ENCODE measurements around the gene EPO.
"Not testable (repeated sequence)": the region's sequence is repeated elsewhere in the genome, so short reads cannot be mapped to it uniquely, and the experiment has no call there.

EPO gene

GRCh38 chr7:100744605-100745004 is 24.3 kb downstream of the EPO start:
- no peak for DNase-seq

GRCh38 chr7:100745184-100745583 is 24.9 kb downstream of the EPO start:
- no peak for DNase-seq

GRCh38 chr7:100752994-100753393 is 32.7 kb downstream of the EPO start:
- no peak for DNase-seq

GRCh38 chr7:100753750-100754149 is 33.5 kb downstream of the EPO start:
- DNase-seq = no peak

GRCh38 chr7:100759357-100760171 is 39.3 kb downstream of the EPO start:
- no peak for DNase-seq

- not testable (repeated sequence) for DNase-seq
Measured at GRCh38 chr7:100762841-100763240, 42.6 kb downstream of the EPO start.

GRCh38 chr7:100763556-100764140 is 43.4 kb downstream of the EPO start:
- no peak for DNase-seq

GRCh38 chr7:100764841-100765240 is 44.6 kb downstream of the EPO start:
- no peak for DNase-seq

GRCh38 chr7:100765250-100765649 is 45.0 kb downstream of the EPO start:
- DNase-seq = no peak

GRCh38 chr7:100768784-100769183 is 48.5 kb downstream of the EPO start:
- DNase-seq = no peak

Measured in NCI-H1694 treated with DMSO at 0.1 percent for 48 hours (cell line).